ENCODE measurements around the gene PLEKHH1. TPM values are rescaled to one million over a fixed set of nuclear protein-coding genes. Genes with fewer than 3 reads are reported as not detected.

Gene PLEKHH1
- total and polyA plus RNA-seq, 9 of the 15 experiments (the other 6 are each of a cell fraction or from before 2014, with no cell fraction given), result 0.76 to 5.9 (median 2.9) TPM

DNA sequence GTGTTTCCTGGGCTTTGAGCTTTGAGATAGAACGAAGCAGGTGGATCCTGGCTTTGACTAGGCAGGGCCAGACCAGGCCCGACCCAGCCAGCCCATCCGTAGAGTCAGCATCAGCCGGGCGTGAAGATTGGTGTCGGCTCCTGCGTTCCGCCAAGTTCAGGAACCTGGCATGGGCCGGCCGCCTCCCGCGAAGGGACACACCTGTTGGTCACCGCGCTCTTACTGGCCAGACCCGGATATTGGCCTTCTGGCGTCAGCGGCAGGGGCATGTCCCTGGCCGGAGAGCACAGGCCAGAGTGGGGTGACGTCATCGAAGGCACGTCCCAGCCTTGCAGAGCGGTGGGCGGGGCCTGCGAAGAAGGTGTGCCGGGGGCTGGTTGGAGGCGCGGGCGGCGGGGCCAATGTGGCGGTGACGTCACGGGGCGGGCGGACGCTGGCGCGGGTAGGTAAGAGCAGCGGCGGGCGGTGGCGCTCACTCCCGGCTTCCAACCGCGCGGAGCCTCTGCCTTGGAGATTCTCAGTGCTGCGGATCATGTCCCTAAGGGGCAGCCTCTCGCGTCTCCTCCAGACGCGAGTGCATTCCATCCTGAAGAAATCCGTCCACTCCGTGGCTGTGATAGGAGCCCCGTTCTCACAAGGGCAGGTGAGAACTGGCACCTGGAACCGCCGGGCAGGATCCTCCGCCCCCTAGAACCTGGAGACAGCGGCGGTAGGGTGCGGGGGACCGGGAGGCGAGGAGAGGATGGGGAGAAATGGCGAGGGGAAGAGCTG is 86.5 kb downstream of the PLEKHH1 start, which contains the start of gene ARG2 (continued):
- TF ChIP-seq PRDM10 (IDR thresholded peaks at IDR 0.05; ENCODE audit: partially characterized antibody) (peak; percentile 26), EZH2 (IDR thresholded peaks at IDR 0.05; ENCODE audit: borderline replicate concordance, low read depth, low read length) (no peak), NFYB (IDR thresholded peaks at IDR 0.05; ENCODE audit: extremely low read depth, insufficient read length) (no peak), SRSF1 (IDR thresholded peaks at IDR 0.05; ENCODE audit: low read depth, low read length) (no peak), PML (IDR thresholded peaks at IDR 0.05; ENCODE audit: low read length) (no peak), CREB3 (tag; conservative IDR thresholded peaks at IDR 0.05; ENCODE audit: low read depth) (no peak), NONO (IDR thresholded peaks at IDR 0.05; ENCODE audit: low read depth in 2 of 2, low read length in 1 of 2) (no peak), FOS (IDR thresholded peaks at IDR 0.05; ENCODE audit: extremely low read depth, insufficient read length) (no peak), NKRF (IDR thresholded peaks at IDR 0.05; ENCODE audit: borderline replicate concordance) (peak; percentile 15; the same call in 1 of the 2 replicates), ZNF75A (CRISPR knock-in tag; IDR thresholded peaks at IDR 0.05) (no peak), RBM22 (IDR thresholded peaks at IDR 0.05; ENCODE audit: low read depth, low read length, poor library complexity, severe bottlenecking) (no peak), CSDE1 (IDR thresholded peaks at IDR 0.05) (no peak), TFE3 (CRISPR knock-in tag; IDR thresholded peaks at IDR 0.05) (no peak)
- TF ChIP-seq, protein P1, sequence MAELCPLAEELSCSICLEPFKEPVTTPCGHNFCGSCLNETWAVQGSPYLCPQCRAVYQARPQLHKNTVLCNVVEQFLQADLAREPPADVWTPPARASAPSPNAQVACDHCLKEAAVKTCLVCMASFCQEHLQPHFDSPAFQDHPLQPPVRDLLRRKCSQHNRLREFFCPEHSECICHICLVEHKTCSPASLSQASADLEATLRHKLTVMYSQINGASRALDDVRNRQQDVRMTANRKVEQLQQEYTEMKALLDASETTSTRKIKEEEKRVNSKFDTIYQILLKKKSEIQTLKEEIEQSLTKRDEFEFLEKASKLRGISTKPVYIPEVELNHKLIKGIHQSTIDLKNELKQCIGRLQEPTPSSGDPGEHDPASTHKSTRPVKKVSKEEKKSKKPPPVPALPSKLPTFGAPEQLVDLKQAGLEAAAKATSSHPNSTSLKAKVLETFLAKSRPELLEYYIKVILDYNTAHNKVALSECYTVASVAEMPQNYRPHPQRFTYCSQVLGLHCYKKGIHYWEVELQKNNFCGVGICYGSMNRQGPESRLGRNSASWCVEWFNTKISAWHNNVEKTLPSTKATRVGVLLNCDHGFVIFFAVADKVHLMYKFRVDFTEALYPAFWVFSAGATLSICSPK (IDR thresholded peaks at IDR 0.05; ENCODE audit: borderline replicate concordance), result no peak
- TF ChIP-seq, protein P2, sequence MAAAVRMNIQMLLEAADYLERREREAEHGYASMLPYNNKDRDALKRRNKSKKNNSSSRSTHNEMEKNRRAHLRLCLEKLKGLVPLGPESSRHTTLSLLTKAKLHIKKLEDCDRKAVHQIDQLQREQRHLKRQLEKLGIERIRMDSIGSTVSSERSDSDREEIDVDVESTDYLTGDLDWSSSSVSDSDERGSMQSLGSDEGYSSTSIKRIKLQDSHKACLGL (CRISPR knock-in tag; IDR thresholded peaks at IDR 0.05; ENCODE audit: borderline replicate concordance, poor library complexity, severe bottlenecking), result no peak

Data from K562 (cell line).